Endodermal cell (in vitro differentiated cells): Measurements from ENCODE around the gene PAN3. TPM values are rescaled to one million over a fixed set of nuclear protein-coding genes. Genes with fewer than 3 reads are reported as not detected.

ENCODE experiments used
- DNase-seq: peaks from one replicate; pipeline ENCODE4 v3.0.0-alpha.2; 2017
- H3K27ac ChIP-seq: 2 replicates; pipeline ENCODE4 v1.5.1; 2013; ENCODE audit warnings: mild to moderate bottlenecking, low read depth, low read length, moderate library complexity
- H3K27me3 ChIP-seq: 2 replicates; pipeline ENCODE4 v1.6.1; 2013; ENCODE audit warnings: mild to moderate bottlenecking, low read length, moderate library complexity; ENCODE audit not compliant: insufficient read depth, control insufficient read depth, poor library complexity, severe bottlenecking
- H3K36me3 ChIP-seq: 2 replicates; pipeline ENCODE4 v1.7.0; 2013; ENCODE audit warnings: mild to moderate bottlenecking, low read length, moderate library complexity; ENCODE audit not compliant: control insufficient read depth, insufficient read depth
- H3K4me1 ChIP-seq: one replicate; pipeline ENCODE4 v1.7.0; 2013; ENCODE audit warnings: low read length; ENCODE audit not compliant: control insufficient read depth, insufficient read depth
- H3K4me3 ChIP-seq: 2 replicates; pipeline ENCODE4 v1.5.1; 2013; ENCODE audit warnings: mild to moderate bottlenecking, low read length, moderate library complexity
- H3K9ac ChIP-seq: 2 replicates; pipeline ENCODE4 v1.6.1; 2013; ENCODE audit warnings: mild to moderate bottlenecking, low read length, moderate library complexity; ENCODE audit not compliant: poor library complexity, severe bottlenecking; ENCODE audit errors: extremely low read depth
- H3K9me3 ChIP-seq: 2 replicates; pipeline ENCODE4 v1.6.1; 2013; ENCODE audit warnings: mild to moderate bottlenecking, low read length, moderate library complexity; ENCODE audit not compliant: control insufficient read depth
- H3K27ac Mint-ChIP-seq: 2 replicates; pipeline ENCODE4 v1.8.0; 2020; ENCODE audit warnings: mixed read lengths
- H3K27me3 Mint-ChIP-seq: 2 replicates; pipeline ENCODE4 v1.8.0; 2021; ENCODE audit warnings: mild to moderate bottlenecking, mixed read lengths; ENCODE audit not compliant: insufficient read depth
- H3K36me3 Mint-ChIP-seq: 2 replicates; pipeline ENCODE4 v1.8.0; 2020; ENCODE audit warnings: low read depth, mixed read lengths
- H3K4me1 Mint-ChIP-seq: 2 replicates; pipeline ENCODE4 v1.8.0; 2020; ENCODE audit warnings: mixed read lengths
- H3K4me3 Mint-ChIP-seq: 2 replicates; pipeline ENCODE4 v1.8.0; 2020; ENCODE audit warnings: mild to moderate bottlenecking, moderate library complexity, mixed read lengths
- H3K9me3 Mint-ChIP-seq: 2 replicates; pipeline ENCODE4 v1.8.0; 2020; ENCODE audit warnings: mild to moderate bottlenecking, mixed read lengths
- CTCF ChIP-seq: fragments of 200-600 bp; sonication (generic); conservative IDR thresholded peaks from 2 replicates; pipeline ENCODE4 v1.5.0; 2021; ENCODE audit warnings: antibody characterized with exemption, mild to moderate bottlenecking
- WGBS, 2 experiments: methylation state at CpG; one replicate each; pipeline versions ENCODE4 v1.1.5 to v1.1.7; 2013; ENCODE audit warnings: missing lambda C conversion rate in 2 of 2, mixed read lengths in 1 of 2; ENCODE audit not compliant: insufficient coverage in 1 of 2, insufficient read length in 1 of 2; 5-methylcytosine and 5-hydroxymethylcytosine counted together
- total RNA-seq, 2 donors: library from RNA; stranded (reverse); fragmentation: NEBNext Ultra II Directional in 1 of 2; extraction: Animal tissue kit (Norgen Biotek cat#: 25700) in 1 of 2; gene quantifications; 2 replicates in 1 of 2; 3 replicates in 1 of 2; pipeline ENCODE4 v1.2.1, GENCODE V29; 2021

PAN3 gene
- total RNA-seq, 2 donors from 2014 or later, result 73.5 to 73.8 TPM

DNA sequence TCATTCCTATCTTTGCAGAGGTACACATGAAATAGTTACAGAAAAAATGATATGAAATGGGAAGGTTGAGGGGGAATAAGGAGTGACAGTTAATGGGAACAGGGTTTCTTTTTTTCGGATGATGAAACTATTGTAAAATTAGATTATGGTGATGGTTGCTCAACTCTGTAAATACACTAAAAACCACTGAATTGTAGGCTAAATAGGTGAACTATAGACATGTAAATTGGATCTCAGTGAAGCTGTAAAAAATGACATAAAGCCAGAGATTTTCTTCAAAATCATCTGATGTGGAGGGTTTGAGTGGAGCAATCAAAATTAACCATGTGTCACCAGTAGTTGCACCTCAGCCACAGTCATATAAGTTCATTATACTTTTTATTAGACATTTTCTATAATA, 31.4 kb upstream of the PAN3 start:
- H3K27ac ChIP-seq, result no peak overlapping the region
- H3K4me3 ChIP-seq, result no peak overlapping the region
- H3K4me3 Mint-ChIP-seq, result no peak overlapping the region
- no peaks in the 10 kb centered on the region for H3K9me3 ChIP-seq
- H3K9me3 Mint-ChIP-seq, result no peaks in the 10 kb centered on the region
- no peak for DNase-seq
- no peaks in the 10 kb centered on the region for H3K36me3 ChIP-seq
- H3K27ac Mint-ChIP-seq, result no peak overlapping the region
- H3K27me3 ChIP-seq, result peaks cover 17% of the 10 kb centered on the region
- H3K9ac ChIP-seq, result no peak overlapping the region
- 71% methylated on average over 1 of the region's 1 CpG; no CpG with 5 or more reads in 1 of the 2 experiments for WGBS, 2 experiments
- peaks cover 32% of the 10 kb centered on the region for H3K27me3 Mint-ChIP-seq
- TF ChIP-seq CTCF, result no peak
- H3K36me3 Mint-ChIP-seq, result no peaks in the 10 kb centered on the region
- H3K4me1 ChIP-seq, result no peaks in the 10 kb centered on the region
- H3K4me1 Mint-ChIP-seq, result peaks cover 4% of the 10 kb centered on the region

GRCh38 chr13:28110414-28110813, 27.9 kb upstream of the PAN3 start:
- Histone ChIP-seq H3K27me3 (no peaks in the 10 kb centered on the region), H3K9me3 (no peaks in the 10 kb centered on the region), H3K4me3 (no peak overlapping the region), H3K4me1 (no peaks in the 10 kb centered on the region), H3K9ac (no peak overlapping the region), H3K36me3 (no peaks in the 10 kb centered on the region), H3K27ac (no peak overlapping the region)
- Mint-ChIP-seq H3K27ac (no peak overlapping the region), H3K27me3 (peaks cover 4% of the 10 kb centered on the region), H3K36me3 (no peaks in the 10 kb centered on the region), H3K9me3 (no peaks in the 10 kb centered on the region), H3K4me3 (no peak overlapping the region), H3K4me1 (peaks cover 4% of the 10 kb centered on the region)
- no peak for TF ChIP-seq CTCF
- 90 to 96% methylated on average over 1 to 2 of the region's 3 CpGs for WGBS, 2 experiments
- DNase-seq, result no peak

DNA sequence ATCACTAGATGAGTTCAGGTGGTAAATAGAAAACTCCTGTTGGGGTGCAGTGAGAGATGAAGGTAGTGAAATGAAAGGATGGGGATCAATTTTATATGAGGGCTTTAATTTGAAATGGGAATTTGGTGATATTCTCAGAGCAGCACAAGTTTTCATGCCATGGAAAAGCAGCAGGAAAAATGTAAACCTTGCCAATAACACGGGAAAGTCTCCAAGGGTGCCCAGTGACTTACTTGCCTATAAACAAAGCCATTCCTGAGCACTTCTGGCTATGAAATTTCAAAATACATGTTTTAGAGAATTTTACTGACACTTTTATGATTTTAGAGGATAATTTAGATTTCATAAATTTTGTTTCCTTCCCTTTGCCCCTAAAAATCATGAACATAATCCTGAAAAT, 21.6 kb upstream of the PAN3 start:
- Histone ChIP-seq H3K4me3 (no peak overlapping the region), H3K4me1 (no peaks in the 10 kb centered on the region), H3K9me3 (no peaks in the 10 kb centered on the region), H3K27me3 (no peaks in the 10 kb centered on the region), H3K9ac (no peak overlapping the region), H3K36me3 (no peaks in the 10 kb centered on the region), H3K27ac (no peak overlapping the region)
- Mint-ChIP-seq H3K27ac (no peak overlapping the region), H3K27me3 (no peaks in the 10 kb centered on the region), H3K4me1 (peaks cover 2% of the 10 kb centered on the region), H3K9me3 (no peaks in the 10 kb centered on the region), H3K36me3 (no peaks in the 10 kb centered on the region), H3K4me3 (no peak overlapping the region)
- no peak for TF ChIP-seq CTCF
- 85 to 92% methylated on average over 1 of the region's 1 CpG for WGBS, 2 experiments
- DNase-seq, result no peak
